CD4-positive, alpha-beta T cell (primary cell): ENCODE measurements around the gene SHROOM2. TPM values are rescaled to one million over a fixed set of nuclear protein-coding genes. Genes with fewer than 3 reads are reported as not detected.

Experiments used
- ATAC-seq: fragments of 200-7000 bp; cut with Tn5 transposase; one replicate; pipeline ENCODE4 v1.10.0; 2022; ENCODE audit warnings: mild to moderate bottlenecking; ENCODE audit not compliant: poor library complexity
- CTCF ChIA-PET: fragments of 350-600 bp; sonication (Branson Sonifier 250); formaldehyde crosslinking; loops from one replicate; lab custom pipeline; 2021; ENCODE audit warnings: antibody characterized with exemption, inconsistent platforms; lab: Charles Lee
- POLR2A ChIA-PET: fragments of 350-600 bp; sonication (Branson Sonifier 250); formaldehyde crosslinking; loops from one replicate; lab custom pipeline; 2021; ENCODE audit warnings: antibody characterized with exemption, inconsistent platforms; lab: Charles Lee
- DNase-seq, 14 experiments: peaks; one replicate each; pipeline ENCODE4 v3.0.0-alpha.2; 2013 to 2020; ENCODE audit warnings: mixed read lengths in 2 of 14
- H3K27ac ChIP-seq, 2 donors: one replicate each; pipeline versions ENCODE4 v1.5.1 to v1.7.0; 2013; ENCODE audit warnings: low read length in 2 of 2, low read depth in 1 of 2, mild to moderate bottlenecking in 1 of 2
- H3K27me3 ChIP-seq, 2 experiments: 1 replicate in 1 of 2; 2 replicates in 1 of 2; pipeline versions ENCODE4 v1.6.1 to v1.7.0; 2013; ENCODE audit warnings: low read length in 2 of 2, control low read depth in 1 of 2, mild to moderate bottlenecking in 1 of 2, moderate library complexity in 1 of 2; ENCODE audit not compliant: insufficient read depth in 2 of 2, control insufficient read depth in 1 of 2
- H3K36me3 ChIP-seq: one replicate; pipeline ENCODE4 v1.6.1; 2013; ENCODE audit warnings: low read length, control low read depth; ENCODE audit not compliant: insufficient read depth
- H3K4me1 ChIP-seq: one replicate; pipeline ENCODE4 v1.6.1; 2013; ENCODE audit warnings: low read length, control low read depth; ENCODE audit not compliant: insufficient read depth
- H3K4me3 ChIP-seq: one replicate; pipeline ENCODE4 v1.5.1; 2013; ENCODE audit warnings: mild to moderate bottlenecking, low read length, moderate library complexity
- H3K9me3 ChIP-seq, 2 experiments: 1 replicate in 1 of 2; 2 replicates in 1 of 2; pipeline versions ENCODE4 v1.6.1 to v1.7.0; 2013; ENCODE audit warnings: low read length in 2 of 2, mild to moderate bottlenecking in 2 of 2, control low read depth in 1 of 2, moderate library complexity in 1 of 2; ENCODE audit not compliant: control insufficient read depth in 1 of 2, insufficient read depth in 1 of 2
- H3K27ac Mint-ChIP-seq: one replicate; pipeline ENCODE4 v1.8.0; 2020; ENCODE audit warnings: mixed read lengths
- H3K27me3 Mint-ChIP-seq: one replicate; pipeline ENCODE4 v1.8.0; 2021; ENCODE audit warnings: mixed read lengths
- H3K36me3 Mint-ChIP-seq: one replicate; pipeline ENCODE4 v1.8.0; 2021; ENCODE audit warnings: low read depth, mixed read lengths
- H3K4me1 Mint-ChIP-seq: one replicate; pipeline ENCODE4 v1.8.0; 2021; ENCODE audit warnings: low read depth, mixed read lengths
- H3K4me3 Mint-ChIP-seq: one replicate; pipeline ENCODE4 v1.8.0; 2020; ENCODE audit warnings: mild to moderate bottlenecking, mixed read lengths
- H3K9me3 Mint-ChIP-seq: one replicate; pipeline ENCODE4 v1.8.0; 2020; ENCODE audit warnings: mixed read lengths
- CTCF ChIP-seq: fragments of 200-600 bp; IDR thresholded peaks from one replicate; pipeline ENCODE4 v1.8.0; 2022; ENCODE audit warnings: antibody characterized with exemption, mild to moderate bottlenecking
- intact Hi-C, 2 experiments: fragments of 100-400 bp; cut with DNase I in 1 of 2; cut with micrococcal nuclease in 1 of 2; formaldehyde crosslinking; loops; one replicate each; pipeline versions ENCODE4 v1.15.1 to v1.9.0; 2023 to 2025; cut with DNase I, micrococcal nuclease
- total RNA-seq, 174 experiments: library from RNA in 2 of 174; stranded (reverse) in 2 of 174; gene quantifications; one replicate each; pipeline ENCODE4 v1.2.3 and lab custom pipeline; 2021 to 2026

SHROOM2 gene
- total RNA-seq, 2 experiments from 2014 or later, result not detected

DNA sequence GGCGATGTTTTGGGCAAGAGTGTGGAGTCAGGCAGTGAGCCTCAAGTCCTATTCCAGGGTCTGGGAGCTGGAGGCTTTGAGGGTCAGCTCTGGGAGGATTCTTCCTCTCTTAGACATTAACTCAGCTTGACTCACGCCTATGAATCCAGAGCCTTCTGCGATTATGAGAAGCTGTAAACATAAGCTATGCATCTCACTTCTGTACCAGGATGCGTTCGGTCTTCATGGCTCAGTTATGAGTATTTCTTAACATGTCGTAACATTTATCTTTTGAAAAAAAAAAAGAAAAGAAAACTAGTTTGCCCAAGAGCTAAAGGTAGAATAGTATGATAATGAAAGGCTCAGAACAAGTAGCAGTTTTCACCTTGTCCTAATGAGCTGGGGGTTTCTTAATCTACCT, 4.6 kb downstream of the SHROOM2 start:
- no peak overlapping the region for H3K27ac ChIP-seq
- ATAC-seq (no peak), DNase-seq (no peak)
- peaks cover 15 to 19% of the 10 kb centered on the region in 2 experiments for H3K27me3 ChIP-seq
- intact Hi-C loops, result no loop called here
- H3K36me3 ChIP-seq, result no peaks in the 10 kb centered on the region
- no peaks in the 10 kb centered on the region for H3K36me3 Mint-ChIP-seq
- H3K4me1 ChIP-seq, result no peaks in the 10 kb centered on the region
- ChIA-PET CTCF (no interaction called here), POLR2A (interaction anchor here (0.7 kb wide), 1 partner anchor 10 kb away, joined by 3 read pairs; no protein-coding TSS in a partner anchor)
- peaks cover 0 to 4% of the 10 kb centered on the region in 2 experiments for H3K9me3 ChIP-seq
- no peaks in the 10 kb centered on the region for H3K4me1 Mint-ChIP-seq
- no peak overlapping the region for H3K4me3 ChIP-seq
- TF ChIP-seq CTCF, result no peak
- peaks cover 18% of the 10 kb centered on the region for H3K27me3 Mint-ChIP-seq
- no peak overlapping the region for H3K27ac Mint-ChIP-seq
- no peak overlapping the region for H3K4me3 Mint-ChIP-seq
- peaks cover 4% of the 10 kb centered on the region for H3K9me3 Mint-ChIP-seq

- no peak for TF ChIP-seq CTCF
- no peaks in the 10 kb centered on the region for H3K36me3 Mint-ChIP-seq
- CTCF ChIA-PET, result no interaction called here
- POLR2A ChIA-PET, result no interaction called here
- no peak overlapping the region for H3K4me3 Mint-ChIP-seq
- H3K27me3 Mint-ChIP-seq, result peaks cover 3% of the 10 kb centered on the region
- no peak for ATAC-seq
- Histone ChIP-seq H3K27ac (no peak overlapping the region), H3K9me3 (peaks cover 0 to 4% of the 10 kb centered on the region in 2 experiments), H3K36me3 (no peaks in the 10 kb centered on the region), H3K4me3 (no peak overlapping the region), H3K4me1 (no peaks in the 10 kb centered on the region), H3K27me3 (peaks cover 0 to 3% of the 10 kb centered on the region in 2 experiments)
- no peak overlapping the region for H3K27ac Mint-ChIP-seq
- intact Hi-C loops, result no loop called here
- H3K4me1 Mint-ChIP-seq, result no peaks in the 10 kb centered on the region
- H3K9me3 Mint-ChIP-seq, result peaks cover 4% of the 10 kb centered on the region
- DNase-seq, result no peak
Observed at GRCh38 chrX:9794495-9794894, 8.3 kb downstream of the SHROOM2 start.

GRCh38 chrX:9797384-9798360, 11.4 kb downstream of the SHROOM2 start:
- H3K4me3 Mint-ChIP-seq, result no peak overlapping the region
- ATAC-seq (no peak), DNase-seq (no peak)
- CTCF ChIA-PET, result no interaction called here
- peaks cover 4% of the 10 kb centered on the region for H3K9me3 Mint-ChIP-seq
- no peaks in the 10 kb centered on the region for H3K36me3 Mint-ChIP-seq
- Histone ChIP-seq H3K27me3 (peaks cover 0 to 3% of the 10 kb centered on the region in 2 experiments), H3K9me3 (peaks cover 0 to 9% of the 10 kb centered on the region in 2 experiments), H3K36me3 (no peaks in the 10 kb centered on the region), H3K4me1 (no peaks in the 10 kb centered on the region), H3K27ac (no peak overlapping the region), H3K4me3 (no peak overlapping the region)
- no peak overlapping the region for H3K27ac Mint-ChIP-seq
- no peak for TF ChIP-seq CTCF
- H3K4me1 Mint-ChIP-seq, result no peaks in the 10 kb centered on the region
- POLR2A ChIA-PET, result no interaction called here
- H3K27me3 Mint-ChIP-seq, result peaks cover 3% of the 10 kb centered on the region
- intact Hi-C loops, result no loop called here
